Activated CD8-positive, alpha-beta memory T cell treated with anti-CD3 and anti-CD28 coated beads for 48 hours (primary cell): ENCODE data around the gene GNPNAT1.
A peak's percentile ranks its signal among the peaks of the same experiment; 100 is the strongest.
"Not testable (repeated sequence)": the region's sequence is repeated elsewhere in the genome, so short reads cannot be mapped to it uniquely, and the experiment has no call there.

ENCODE experiments used
- DNase-seq, 3 experiments: peaks; one replicate each; pipeline ENCODE4 v3.0.0-alpha.2; 2020; ENCODE audit warnings: low read depth in 2 of 3, low spot score in 2 of 3

Gene GNPNAT1

DNA sequence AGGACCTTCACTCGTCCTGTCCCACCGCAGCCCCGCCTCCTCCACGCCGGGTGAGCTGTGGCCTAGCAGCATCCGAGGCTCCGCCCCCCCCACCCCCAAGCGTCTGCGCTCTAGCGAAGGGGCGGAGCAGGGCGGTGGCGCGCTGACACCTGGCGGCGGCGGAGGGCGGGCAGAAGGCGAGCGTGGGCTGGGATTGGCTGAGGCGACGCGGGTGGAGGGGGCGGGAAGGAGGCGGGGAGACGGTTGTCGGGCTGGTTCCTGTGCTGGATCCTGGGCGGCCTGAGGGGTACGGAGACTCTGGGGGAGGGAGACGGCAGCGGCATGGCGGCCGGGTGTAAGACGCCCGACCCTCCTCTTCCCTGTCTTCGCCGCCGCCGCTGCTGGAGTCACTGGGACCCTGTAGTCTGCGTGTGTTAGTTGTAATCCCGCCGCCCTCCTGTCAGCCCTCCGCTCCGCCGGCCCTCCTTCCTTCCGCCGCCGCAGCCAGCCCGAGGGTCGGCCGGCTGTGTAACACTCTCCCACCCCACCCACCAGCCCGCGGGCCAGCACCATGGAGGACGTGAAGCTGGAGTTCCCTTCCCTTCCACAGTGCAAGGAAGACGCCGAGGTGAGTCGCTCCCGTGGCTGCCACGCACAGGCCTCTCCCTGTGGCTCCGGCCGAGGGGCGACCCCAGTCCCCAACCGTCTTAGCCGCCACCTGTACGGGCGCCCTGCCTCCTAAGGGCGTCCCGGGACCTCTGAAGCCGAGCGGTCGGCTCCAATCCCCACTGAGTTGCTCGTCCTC is 61.3 kb downstream of the GNPNAT1 start, which contains the start of gene STYX:
STYX (plus strand) TSS at position 242 of the 784 bp plus-strand sequence; CDS start at position 551, 309 bp downstream.
- peak; percentile 93 to 98 (median 97) for DNase-seq

- no peak for DNase-seq
Observed at GRCh38 chr14:52729585-52729924, 61.9 kb downstream of the GNPNAT1 start.

GRCh38 chr14:52729035-52729434 is 62.4 kb downstream of the GNPNAT1 start:
- not testable (repeated sequence) for DNase-seq

- not testable (repeated sequence) for DNase-seq
Observed at GRCh38 chr14:52727509-52727908, 63.9 kb downstream of the GNPNAT1 start.
